H7 (cell line): ENCODE data around the gene MARCHF2. TPM values are rescaled to one million over a fixed set of nuclear protein-coding genes. Genes with fewer than 3 reads are reported as not detected.
"Not testable (repeated sequence)": the region's sequence is repeated elsewhere in the genome, so short reads cannot be mapped to it uniquely, and the experiment has no call there.

Source experiments
- DNase-seq: peaks from one replicate; pipeline ENCODE4 v3.0.0; 2012
- H3K27me3 ChIP-seq: 2 replicates; pipeline ENCODE4 v1.6.0; 2011; ENCODE audit warnings: mild to moderate bottlenecking, low read length; ENCODE audit not compliant: control insufficient read depth, insufficient read depth
- H3K36me3 ChIP-seq: replicated peaks from 2 replicates; pipeline ENCODE4 v1.5.1; 2011; ENCODE audit warnings: low read length; ENCODE audit not compliant: control insufficient read depth, insufficient read depth
- H3K4me3 ChIP-seq: 2 replicates; pipeline ENCODE4 v1.5.1; 2011; ENCODE audit warnings: low read depth, mild to moderate bottlenecking, control low read depth, low read length, moderate library complexity; ENCODE audit not compliant: insufficient read depth
- total RNA-seq: library from RNA; depleted of rRNA; stranded (reverse); fragments of >200 nt; shearing (Covaris generic); gene quantifications from 2 replicates; pipeline ENCODE4 v1.2.3, GENCODE V29; 2014; rRNA removed

The MARCHF2 gene
- total RNA-seq, result 44.4 and 47.8 TPM in 2 replicates

GRCh38 chr19:8412783-8413628 is at the start of gene MARCHF2:
Gene MARCHF2 (plus strand): TSS chr19:8413305. CDS start chr19:8421841, 8,536 bp downstream.
- no peaks in the 10 kb centered on the region for H3K36me3 ChIP-seq
- H3K4me3 ChIP-seq, result peak within 1 kb of the TSS; percentile 69
- peak; percentile 100 for DNase-seq
- no peaks in the 10 kb centered on the region for H3K27me3 ChIP-seq

- Histone ChIP-seq H3K4me3 (peak within 1 kb of the TSS; percentile 70), H3K27me3 (peaks cover 9% of the 10 kb centered on the region), H3K36me3 (peaks cover 3% of the 10 kb centered on the region; the same call in 1 of the 2 replicates)
- DNase-seq, result peak; percentile 97
Observed at GRCh38 chr19:8363803-8364771, 49.0 kb upstream of the MARCHF2 start, which contains the start of gene ANGPTL4. Gene ANGPTL4 (plus strand): TSS chr19:8364155. CDS start chr19:8364322, 167 bp downstream.

GRCh38 chr19:8366121-8366581 is 47.0 kb upstream of the MARCHF2 start:
- DNase-seq, result peak; percentile 37
- Histone ChIP-seq H3K4me3 (no peak overlapping the region), H3K27me3 (peaks cover 9% of the 10 kb centered on the region), H3K36me3 (peaks cover 4% of the 10 kb centered on the region; the same call in 1 of the 2 replicates)

- peak; percentile 72 for DNase-seq
- peaks cover 4% of the 10 kb centered on the region; the same call in 1 of the 2 replicates for H3K36me3 ChIP-seq
- peak overlapping the region; percentile 20; the same call in 1 of the 2 replicates for H3K4me3 ChIP-seq
- H3K27me3 ChIP-seq, result peaks cover 9% of the 10 kb centered on the region
Observed at GRCh38 chr19:8366961-8367326, 46.2 kb upstream of the MARCHF2 start.

GRCh38 chr19:8367327-8368001 is 45.6 kb upstream of the MARCHF2 start:
- DNase-seq, result peak; percentile 92
- H3K36me3 ChIP-seq, result peaks cover 4% of the 10 kb centered on the region; the same call in 1 of the 2 replicates
- H3K27me3 ChIP-seq, result peaks cover 9% of the 10 kb centered on the region
- H3K4me3 ChIP-seq, result peak overlapping the region; percentile 20; the same call in 1 of the 2 replicates

GRCh38 chr19:8370176-8371010 is 42.7 kb upstream of the MARCHF2 start:
- Histone ChIP-seq H3K36me3 (peaks cover 4% of the 10 kb centered on the region; the same call in 1 of the 2 replicates), H3K27me3 (0 out of 2 replicates have a peak, but pooled peaks cover 3% of the 10 kb centered on the region), H3K4me3 (no peak overlapping the region)
- peak; percentile 39 for DNase-seq

GRCh38 chr19:8371011-8371804 is 41.9 kb upstream of the MARCHF2 start:
- Histone ChIP-seq H3K27me3 (no peaks in the 10 kb centered on the region), H3K4me3 (no peak overlapping the region), H3K36me3 (peaks cover 4% of the 10 kb centered on the region; the same call in 1 of the 2 replicates)
- peak; percentile 45 for DNase-seq

- DNase-seq, result peak; percentile 58
- Histone ChIP-seq H3K27me3 (no peaks in the 10 kb centered on the region), H3K4me3 (no peak overlapping the region), H3K36me3 (peaks cover 2% of the 10 kb centered on the region; the same call in 1 of the 2 replicates)
Observed at GRCh38 chr19:8373867-8374813, 39.0 kb upstream of the MARCHF2 start.

- not testable (repeated sequence) for H3K36me3 ChIP-seq, DNase-seq, H3K27me3 ChIP-seq, H3K4me3 ChIP-seq
Observed at GRCh38 chr19:8375766-8376165, 37.3 kb upstream of the MARCHF2 start.

GRCh38 chr19:8376373-8376974 is 36.6 kb upstream of the MARCHF2 start:
- H3K36me3 ChIP-seq, DNase-seq, H3K27me3 ChIP-seq, H3K4me3 ChIP-seq: not testable (repeated sequence)

- Histone ChIP-seq H3K27me3 (no peaks in the 10 kb centered on the region), H3K36me3 (no peaks in the 10 kb centered on the region; the same call in 1 of the 2 replicates), H3K4me3 (no peak overlapping the region)
- no peak for DNase-seq
Observed at GRCh38 chr19:8377598-8377997, 35.5 kb upstream of the MARCHF2 start.
